SKM-1 treated with dmso at 0.1 percent for 144 hours (cell line): ENCODE data around the gene CD3D.

Experiments used
- DNase-seq: peaks from one replicate; lab custom pipeline; 2025; ENCODE audit not compliant: unreplicated experiment; lab: John Stamatoyannopoulos, UW

Gene CD3D

DNA sequence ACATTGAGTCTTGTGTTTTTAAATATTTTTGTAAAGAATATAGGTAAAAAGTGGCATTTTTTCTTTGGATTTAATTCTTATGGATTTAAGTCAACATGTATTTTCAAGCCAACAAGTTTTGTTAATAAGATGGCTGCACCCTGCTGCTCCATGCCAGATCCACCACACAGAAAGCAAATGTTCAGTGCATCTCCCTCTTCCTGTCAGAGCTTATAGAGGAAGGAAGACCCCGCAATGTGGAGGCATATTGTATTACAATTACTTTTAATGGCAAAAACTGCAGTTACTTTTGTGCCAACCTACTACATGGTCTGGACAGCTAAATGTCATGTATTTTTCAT lies 38.3 kb downstream of the CD3D start:
- no peak for DNase-seq

DNA sequence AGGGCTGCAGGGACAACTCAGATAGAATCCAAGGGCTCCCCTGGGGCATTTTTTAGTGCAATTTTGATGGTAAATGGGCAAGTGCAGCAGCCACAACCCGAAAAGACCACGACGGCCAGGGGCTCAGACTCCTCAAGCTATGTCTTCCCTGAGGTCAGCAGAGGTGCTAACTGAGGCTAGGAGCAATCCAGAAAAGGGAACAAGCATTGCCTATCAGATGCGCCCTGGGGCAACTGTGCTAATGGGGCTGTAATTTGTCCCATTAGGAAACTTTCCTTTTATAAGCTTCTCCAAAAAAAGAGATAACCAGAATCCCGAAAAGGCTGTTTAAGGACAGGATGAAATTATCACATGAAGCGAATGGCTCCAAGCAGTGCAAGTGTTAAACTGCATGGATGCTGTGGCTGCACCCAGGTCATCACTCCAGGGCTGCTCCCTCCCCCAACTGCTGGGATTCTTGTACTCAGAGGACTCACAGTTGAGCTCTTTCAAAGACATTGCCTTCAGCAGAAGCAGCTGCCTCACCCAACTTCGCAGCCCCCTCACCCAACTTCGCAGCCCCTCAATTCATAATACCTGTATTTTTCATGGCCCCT lies 40.8 kb downstream of the CD3D start:
- DNase-seq = no peak

GRCh38 chr11:118295815-118296454 lies 46.6 kb downstream of the CD3D start:
- peak; percentile 24 for DNase-seq

DNA sequence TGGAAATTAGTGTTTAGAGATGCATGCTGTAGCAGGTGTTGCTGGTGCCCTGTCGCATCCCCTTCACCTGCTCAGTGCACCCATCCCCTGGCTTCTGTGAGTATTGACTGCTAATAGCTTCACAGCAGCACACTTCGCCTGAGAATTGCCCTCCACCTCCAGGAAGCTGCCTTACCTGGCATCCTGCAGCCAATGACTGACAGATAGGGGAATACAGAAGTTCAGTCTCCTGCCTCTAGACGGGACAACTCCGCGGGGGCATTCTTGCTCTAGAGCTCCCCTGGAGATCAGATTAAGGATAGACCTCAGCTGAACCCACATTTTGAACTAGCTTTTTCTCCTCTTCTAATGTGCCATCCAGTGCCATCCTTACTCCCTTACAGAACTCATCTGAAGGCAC lies 47.3 kb downstream of the CD3D start:
- no peak for DNase-seq

GRCh38 chr11:118294053-118294452 lies 48.5 kb downstream of the CD3D start:
- no peak for DNase-seq

DNA sequence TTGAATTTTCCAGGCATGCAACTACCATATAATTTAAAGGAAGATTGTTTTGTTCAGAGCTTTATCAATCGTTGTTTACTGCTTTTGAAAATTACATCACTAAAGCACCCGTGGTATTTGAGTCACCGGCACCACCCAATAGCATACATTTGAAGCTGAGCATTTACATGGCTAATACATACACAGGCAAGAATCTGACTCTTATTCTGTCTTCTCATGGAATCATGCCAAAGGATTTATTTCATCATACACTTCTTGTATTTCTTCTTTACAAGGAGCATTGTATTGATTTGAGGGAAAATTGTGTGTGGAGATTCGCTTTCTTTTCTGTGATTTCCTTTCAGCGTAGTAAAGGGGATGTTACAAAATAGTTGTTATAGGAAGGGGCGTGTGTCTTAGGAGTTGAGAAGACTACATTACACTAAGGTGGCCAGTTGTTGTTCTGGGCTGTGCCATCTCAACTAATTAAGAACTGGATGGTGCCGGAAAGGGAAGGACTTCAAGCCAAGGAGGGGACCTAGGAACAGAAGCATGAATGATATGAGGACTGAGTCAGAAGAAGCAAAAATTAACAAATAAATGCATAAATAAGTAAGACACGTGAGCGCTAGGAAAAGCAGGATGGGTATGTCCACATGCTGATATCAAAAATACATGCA lies 50.9 kb downstream of the CD3D start:
- DNase-seq = peak; percentile 7

DNA sequence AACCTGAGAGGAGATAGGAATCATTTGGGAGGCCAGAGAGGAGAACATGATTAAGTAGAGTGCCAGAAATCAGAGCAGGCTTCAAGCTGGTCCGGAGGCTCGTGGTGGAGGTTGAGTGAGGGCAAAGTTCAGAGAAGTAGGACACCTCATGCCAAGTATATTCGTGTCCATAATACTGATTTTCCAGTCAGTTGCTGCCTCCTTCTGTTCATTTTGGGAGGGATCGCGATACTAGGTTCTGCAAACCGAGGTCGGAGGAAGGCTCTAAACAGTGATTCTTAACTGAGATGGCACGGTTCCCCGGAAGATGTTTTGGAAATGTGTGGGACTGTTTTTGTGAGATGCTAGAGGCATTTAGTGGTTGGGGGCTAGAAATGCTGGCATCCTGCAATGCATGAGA lies 51.6 kb downstream of the CD3D start:
- peak; percentile 26 for DNase-seq

DNA sequence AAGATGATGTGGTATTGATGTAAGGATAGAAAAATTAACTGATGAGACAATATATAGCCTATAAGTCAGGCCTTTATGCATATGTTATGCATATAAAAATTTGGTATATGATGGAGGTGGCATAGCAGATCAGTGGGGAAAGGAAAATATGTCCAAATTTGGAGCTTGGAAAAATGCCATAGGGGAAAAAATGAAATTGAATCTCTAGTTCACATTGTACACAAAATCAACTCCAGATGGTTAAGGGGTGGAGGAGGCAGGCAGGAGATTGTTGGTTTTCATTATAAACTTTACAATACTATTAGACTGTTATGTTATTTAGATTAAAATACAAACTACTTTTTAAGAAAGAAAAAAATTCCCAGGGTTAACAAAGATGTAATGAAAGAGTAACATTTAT lies 53.1 kb downstream of the CD3D start:
- DNase-seq = no peak
